Right kidney (tissue), 1 donor: Measurements from ENCODE around the gene SOX5.
"Not testable (repeated sequence)": the region's sequence is repeated elsewhere in the genome, so short reads cannot be mapped to it uniquely, and the experiment has no call there.

ENCODE experiments used
- DNase-seq: peaks from one replicate; pipeline ENCODE4 v3.0.0-alpha.2; 2016

The SOX5 gene

DNA sequence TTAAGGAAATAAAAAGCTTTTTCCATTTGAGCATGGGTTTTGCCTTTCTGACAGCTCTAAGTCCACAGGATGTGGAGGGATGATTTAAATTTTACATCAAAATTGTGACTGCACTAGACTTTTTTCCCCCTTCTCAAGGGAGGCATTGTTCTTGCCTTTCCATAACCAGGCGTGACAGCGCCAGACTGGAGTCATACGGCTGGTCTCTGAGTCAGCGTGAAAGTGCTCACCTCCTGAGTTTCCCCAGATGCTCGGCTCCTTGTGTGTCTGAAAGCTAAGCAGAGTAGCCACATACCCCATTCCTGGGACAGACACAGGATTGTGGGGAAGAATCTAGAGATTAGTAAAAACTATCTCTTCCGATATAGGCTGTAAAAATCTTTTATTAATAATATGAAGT is 43.1 kb downstream of the SOX5 start:
- no peak for DNase-seq

- DNase-seq, result no peak
Observed at GRCh38 chr12:23899434-23899833, 50.0 kb downstream of the SOX5 start.

- DNase-seq, result no peak
Observed at GRCh38 chr12:23898121-23898520, 51.3 kb downstream of the SOX5 start.

- DNase-seq, result no peak
Observed at GRCh38 chr12:23895792-23896218, 53.7 kb downstream of the SOX5 start.

- DNase-seq, result no peak
Observed at GRCh38 chr12:23893611-23894010, 55.9 kb downstream of the SOX5 start.

DNA sequence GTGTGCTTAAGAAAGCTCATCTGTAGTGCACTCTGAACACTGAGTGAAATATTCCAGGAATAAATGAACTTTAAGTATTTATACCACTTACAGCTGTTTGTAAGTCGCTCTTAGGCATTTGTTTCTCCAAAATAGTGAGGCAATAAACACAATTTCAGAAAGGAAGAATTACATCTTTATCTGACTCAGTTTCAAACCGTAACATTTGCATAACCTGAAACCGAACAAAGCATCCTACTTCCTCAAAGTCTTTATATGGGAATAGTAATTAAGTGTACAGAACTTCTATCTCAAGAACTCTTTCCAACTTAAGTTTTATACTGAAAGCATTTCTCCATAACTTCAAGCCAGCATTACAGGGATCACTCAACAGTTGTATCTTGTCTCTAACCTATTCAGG is 58.4 kb downstream of the SOX5 start:
- DNase-seq, result no peak

- DNase-seq, result no peak
Observed at GRCh38 chr12:23889069-23889440, 60.4 kb downstream of the SOX5 start.

DNA sequence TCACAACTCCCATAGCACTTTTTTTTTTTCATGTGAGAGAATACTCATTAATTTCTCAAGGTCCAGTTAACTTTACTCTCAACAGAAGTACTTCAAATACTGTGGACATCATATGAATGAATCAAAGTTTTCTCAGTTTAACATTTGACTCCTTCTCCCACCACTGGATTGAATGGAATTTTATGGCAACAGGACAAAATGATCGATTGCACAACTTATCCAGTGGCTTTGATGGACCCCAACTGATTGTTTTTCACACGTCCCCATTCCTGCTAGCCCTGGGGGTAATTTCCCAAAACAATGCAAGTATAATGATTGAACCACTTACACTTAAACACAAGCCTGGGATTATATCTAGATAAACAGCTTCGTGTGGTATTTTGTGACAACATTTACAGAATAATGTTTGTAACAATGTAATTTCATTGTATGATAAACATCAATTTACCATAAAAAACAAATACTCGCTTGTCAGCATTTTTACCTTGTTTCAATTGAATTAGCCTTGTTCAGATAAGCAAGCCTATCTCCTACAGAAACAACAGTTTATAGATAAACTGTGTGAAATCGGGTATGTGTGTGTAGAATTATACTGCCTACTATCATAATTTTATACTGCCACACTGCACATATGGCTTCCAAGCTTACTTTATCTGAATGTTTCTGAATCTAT is 60.9 kb downstream of the SOX5 start:
- DNase-seq, result no peak

GRCh38 chr12:23887055-23887835 is 62.2 kb downstream of the SOX5 start:
- no peak for DNase-seq

GRCh38 chr12:23885394-23885793 is 64.1 kb downstream of the SOX5 start:
- no peak for DNase-seq

DNA sequence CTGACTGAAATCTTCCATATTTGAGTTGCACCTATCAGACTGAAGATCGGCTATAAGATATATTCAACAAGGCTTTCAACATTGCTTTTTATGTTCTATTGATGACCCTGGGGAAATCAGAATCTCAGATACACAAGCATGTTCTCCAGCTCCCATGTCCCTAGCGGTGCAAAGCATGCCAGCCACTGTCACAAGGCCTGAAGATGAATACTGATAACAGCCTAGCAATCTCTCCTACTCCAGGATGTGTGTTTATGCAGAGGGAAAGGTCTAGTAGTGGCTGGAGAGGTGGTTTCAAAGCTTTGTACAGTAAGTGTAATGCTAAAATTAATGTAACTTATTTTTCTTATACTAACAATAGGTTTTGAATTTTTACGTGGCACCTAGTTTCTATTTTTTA is 64.6 kb downstream of the SOX5 start:
- no peak for DNase-seq

DNA sequence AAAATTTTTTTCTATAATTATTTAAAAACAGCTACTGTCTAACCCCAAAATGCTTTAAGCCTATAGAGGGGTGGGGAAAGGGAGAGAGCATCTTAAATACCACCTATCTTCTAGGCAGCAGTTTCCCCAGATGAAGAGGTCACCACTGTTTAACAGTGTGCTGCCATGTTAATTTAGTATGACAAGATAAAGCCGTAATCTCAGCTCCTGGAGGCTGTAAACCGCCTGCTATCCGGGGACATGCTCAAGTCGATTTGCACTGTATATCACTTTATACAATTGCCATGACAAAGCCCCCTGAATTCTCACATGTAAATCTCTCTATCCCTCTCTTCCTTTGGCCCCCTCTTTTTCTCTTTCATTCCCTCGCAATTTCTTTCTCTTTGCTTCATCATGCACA is 68.5 kb downstream of the SOX5 start:
- no peak for DNase-seq

- not testable (repeated sequence) for DNase-seq
Observed at GRCh38 chr12:23876618-23877017, 72.9 kb downstream of the SOX5 start.

DNA sequence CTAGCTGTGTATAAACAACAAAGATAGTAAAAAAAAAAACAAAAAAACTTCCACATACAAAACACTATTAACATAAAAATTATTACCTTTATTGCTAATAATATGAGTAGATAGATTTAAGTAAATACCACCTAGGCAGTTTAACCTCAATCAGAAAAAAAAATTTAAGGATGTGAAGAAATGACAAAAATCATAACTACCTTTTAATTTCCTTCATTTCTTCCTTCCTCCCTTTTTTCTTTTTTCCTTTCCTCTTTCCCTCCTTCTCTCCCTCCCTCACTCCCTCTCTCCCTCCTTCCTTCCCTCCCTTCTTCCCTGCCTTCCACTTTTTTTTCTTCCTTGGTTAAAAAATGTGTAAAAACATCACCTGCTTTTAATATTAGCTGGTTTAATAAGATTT is 81.7 kb downstream of the SOX5 start:
- no peak for DNase-seq

GRCh38 chr12:23862701-23863100 is 86.8 kb downstream of the SOX5 start:
- DNase-seq, result no peak

DNA sequence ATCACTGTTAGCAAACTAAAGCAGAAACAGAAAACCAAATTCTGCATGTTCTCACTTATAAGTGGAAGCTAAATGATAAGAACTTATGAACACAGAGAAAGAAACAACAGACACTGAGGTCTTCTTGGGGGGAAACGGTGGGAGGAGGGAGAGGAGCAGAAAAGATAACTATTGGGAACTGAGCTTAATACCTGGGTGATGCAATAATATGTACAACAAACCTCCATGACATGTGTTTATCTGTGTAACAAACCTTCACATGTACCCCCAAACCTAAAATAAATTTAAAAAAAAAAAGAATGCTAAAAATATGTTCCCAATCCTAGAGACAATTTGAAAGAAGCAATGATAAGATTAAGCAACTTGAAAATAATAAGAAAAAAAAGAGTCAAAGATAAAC is 89.5 kb downstream of the SOX5 start:
- no peak for DNase-seq

DNA sequence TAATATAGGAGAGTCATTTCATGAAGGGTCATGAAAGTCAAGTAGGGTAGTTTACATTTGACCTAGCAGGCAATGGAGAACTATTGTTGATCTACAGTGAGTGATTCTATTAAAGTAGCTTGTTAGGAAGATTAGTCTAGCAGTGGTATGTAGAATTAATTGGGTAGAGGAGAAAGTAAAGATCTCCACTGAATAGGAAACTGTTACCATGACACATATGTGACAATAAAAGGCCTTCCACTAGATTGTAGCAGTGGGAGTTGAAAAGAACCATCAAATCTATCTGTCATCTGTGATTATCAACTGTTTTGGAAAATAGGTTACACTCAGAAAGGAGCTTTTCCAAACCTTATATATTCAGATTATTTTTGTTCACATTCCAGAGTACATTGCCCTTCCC is 92.3 kb downstream of the SOX5 start:
- DNase-seq, result no peak

- no peak for DNase-seq
Observed at GRCh38 chr12:23855813-23856212, 93.7 kb downstream of the SOX5 start.

DNA sequence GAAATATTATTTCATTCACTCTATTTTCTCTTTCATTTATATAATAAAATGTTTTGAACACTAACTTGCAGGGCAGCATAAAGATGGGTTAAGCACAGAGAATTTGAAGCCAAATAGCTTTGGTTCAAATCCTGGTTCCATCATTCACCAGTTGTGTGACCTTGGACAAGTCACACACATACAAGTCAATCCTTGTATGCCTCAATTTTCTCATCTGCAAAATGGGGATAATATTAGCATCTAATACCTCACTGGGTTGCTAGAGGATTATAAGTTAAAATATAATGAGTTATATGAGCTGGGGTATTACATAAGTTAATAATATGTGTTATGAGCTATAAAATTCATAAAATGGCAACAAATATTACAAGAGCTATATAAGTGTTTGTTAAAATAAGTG is 94.9 kb downstream of the SOX5 start:
- DNase-seq, result no peak

DNA sequence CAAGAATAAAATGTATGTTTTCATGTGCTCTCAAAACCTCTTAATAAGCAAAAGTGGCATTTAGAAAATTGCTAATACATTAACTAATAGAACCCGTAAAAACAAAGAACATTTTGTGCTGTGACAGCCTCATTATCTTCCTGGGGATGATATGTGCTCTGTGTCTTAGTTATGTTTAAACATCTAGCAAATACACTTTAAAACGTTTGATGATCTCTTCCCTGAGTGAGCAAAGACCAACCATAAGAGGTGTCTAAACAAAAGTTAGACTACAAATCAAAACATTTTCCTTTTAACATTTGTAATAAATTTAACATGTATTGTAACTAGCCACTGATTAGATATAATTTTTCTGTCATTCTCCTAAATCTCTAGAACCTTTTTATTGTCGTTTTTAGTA is 95.8 kb downstream of the SOX5 start:
- DNase-seq, result no peak

DNA sequence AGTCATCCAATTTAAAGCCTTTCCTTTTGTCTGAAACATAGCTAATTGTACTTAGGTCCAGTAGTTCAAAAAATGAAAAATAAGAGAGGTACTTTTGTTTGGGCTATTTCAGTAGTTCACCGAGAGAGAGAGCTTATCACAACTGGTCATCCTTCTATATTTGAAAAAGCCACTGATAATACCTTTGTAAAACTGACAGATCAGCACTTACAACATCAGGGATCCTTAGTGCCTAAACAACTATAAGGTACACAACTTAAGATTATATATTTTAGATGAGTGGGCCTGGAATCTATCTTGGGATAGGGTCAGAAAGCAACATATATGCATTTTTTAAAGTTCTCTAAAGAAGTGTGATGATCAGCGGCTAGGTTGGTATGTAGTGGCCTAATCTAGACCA is 97.9 kb downstream of the SOX5 start:
- no peak for DNase-seq

DNA sequence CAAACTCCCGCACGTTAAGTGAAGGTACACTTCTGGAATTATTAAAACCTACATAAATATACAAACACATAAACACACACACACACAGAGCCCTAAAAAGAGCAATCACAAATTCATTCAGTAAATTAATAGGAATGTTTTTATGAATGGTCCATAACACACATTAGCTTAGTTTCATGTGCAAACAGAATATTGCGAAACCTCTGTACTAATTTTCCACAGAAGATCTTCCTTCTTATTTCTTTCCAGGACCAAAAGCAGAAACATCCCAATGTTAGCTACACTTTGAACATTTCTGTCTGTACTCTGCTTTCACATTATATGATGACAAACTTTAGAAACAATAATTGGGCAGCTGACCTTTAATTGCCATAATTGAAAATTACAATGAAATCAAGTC is 101.6 kb downstream of the SOX5 start:
- no peak for DNase-seq

DNA sequence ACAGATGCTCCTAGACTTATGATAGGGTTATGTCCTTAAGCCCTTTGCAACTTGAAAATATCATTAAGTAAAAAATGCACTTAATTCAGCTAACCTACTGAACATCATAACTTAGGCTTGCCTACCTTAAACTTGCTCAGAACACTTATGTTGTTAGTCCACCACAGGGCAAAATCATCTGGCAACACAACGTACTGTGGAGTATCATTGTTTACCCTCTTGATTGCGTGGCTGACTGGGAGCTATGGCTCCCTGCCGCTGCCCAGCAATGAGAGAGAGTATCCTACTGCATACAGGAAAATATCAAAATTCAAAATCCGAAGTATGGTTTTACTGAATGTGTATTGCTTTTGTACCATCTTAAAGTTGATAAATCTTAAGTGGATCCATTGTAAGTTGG is 105.5 kb downstream of the SOX5 start:
- no peak for DNase-seq

GRCh38 chr12:23834076-23834475 is 115.4 kb downstream of the SOX5 start:
- no peak for DNase-seq
